Measurements from ENCODE around the gene CLPSL2. TPM values are rescaled to one million over a fixed set of nuclear protein-coding genes. Genes with fewer than 3 reads are reported as not detected.

The CLPSL2 gene
- total and polyA plus RNA-seq, 10 of the 15 experiments (the other 5 are each of a cell fraction or from before 2014, with no cell fraction given), result 0.32 to 1.3 TPM; not detected in 8

- FAIRE-seq, result no peak
Measured at GRCh38 chr6:35797837-35798526, 21.6 kb downstream of the CLPSL2 start.

GRCh38 chr6:35798706-35799105, 22.3 kb downstream of the CLPSL2 start:
- no peak for FAIRE-seq
- no peaks in the 10 kb centered on the region for H3K79me2 ChIP-seq (ENCODE audit: control insufficient read depth, insufficient read depth, low read length)
- CTCF ChIA-PET, result no interaction called here
- SMC1A ChIA-PET (ENCODE audit: uncharacterized antibody, unreplicated experiment), result no interaction called here
- no peaks in the 10 kb centered on the region for H3K36me3 ChIP-seq (ENCODE audit: control insufficient read depth in 2 of 2, insufficient read depth in 2 of 2, low read length in 1 of 2)
- in situ Hi-C loops (cut with MboI) (no loop called here), intact Hi-C loops (cut with micrococcal nuclease; ENCODE audit: unreplicated experiment) (loop anchor here (1.0 kb wide), 1 partner anchor 11 kb away; no protein-coding TSS in a partner anchor)
- H3K4me2 ChIP-seq (ENCODE audit: control insufficient read depth, insufficient read depth), result no peak overlapping the region
- BruUV-seq (replicated peaks), result no TSS peak
- H3K27ac ChIP-seq (ENCODE audit: control insufficient read depth, insufficient read depth), result no peak overlapping the region
- H3K9ac ChIP-seq (ENCODE audit: control insufficient read depth, insufficient read depth, low read length), result no peak overlapping the region
- RAD21 ChIA-PET (ENCODE audit: unreplicated experiment), result interaction anchor here (1.6 kb wide), 1 partner anchor 12 kb away, joined by 6 read pairs; no protein-coding TSS in a partner anchor
- H3K27me3 ChIP-seq (replicated peaks in 1 of 2; ENCODE audit: control insufficient read depth in 2 of 2, insufficient read depth in 2 of 2, low read length in 1 of 2), result 0 out of 4 replicates have a peak, but pooled peaks cover 0 to 1% of the 10 kb centered on the region in 2 experiments
- TF ChIP-seq RUNX3 (IDR thresholded peaks at IDR 0.05; ENCODE audit: low read length) (no peak), PBX3 (IDR thresholded peaks at IDR 0.05; ENCODE audit: insufficient replicate concordance, low read depth, low read length) (no peak), SIN3A (IDR thresholded peaks at IDR 0.05; ENCODE audit: low read depth, low read length) (no peak), RELB (IDR thresholded peaks at IDR 0.05; ENCODE audit: low read depth) (no peak), PKNOX1 (IDR thresholded peaks at IDR 0.05) (no peak), ZZZ3 (IDR thresholded peaks at IDR 0.05; ENCODE audit: control insufficient read depth, insufficient read length, low read depth) (no peak), IKZF1 (conservative IDR thresholded peaks at IDR 0.05) (no peak), TCF12 (IDR thresholded peaks at IDR 0.05; ENCODE audit: low read depth, low read length) (no peak), SMAD5 (IDR thresholded peaks at IDR 0.05; ENCODE audit: low read depth) (no peak)
- no peaks in the 10 kb centered on the region for H3K9me3 ChIP-seq (replicated peaks; ENCODE audit: control insufficient read depth, insufficient read depth, low read length)
- POLR2A ChIA-PET, result no interaction called here
- WGBS (ENCODE audit: insufficient coverage, insufficient replicate concordance, low lambda C conversion rate, missing lambda C conversion rate), result 22% methylated on average over 5 of the region's 5 CpGs
- no peaks in the 10 kb centered on the region for H3K4me1 ChIP-seq (ENCODE audit: control insufficient read depth, insufficient read depth, low read length)
- no peak for DNase-seq (ENCODE audit: low read depth, low spot score)
- H3K4me3 ChIP-seq, result no peak overlapping the region
- H4K20me1 ChIP-seq (ENCODE audit: control insufficient read depth, insufficient read depth), result no peaks in the 10 kb centered on the region
- no peak for ATAC-seq
- H2AFZ ChIP-seq (ENCODE audit: control insufficient read depth, low read depth, low read length), result no peak overlapping the region

More at GRCh38 chr6:35797837-35798526, 21.6 kb downstream of the CLPSL2 start:
- H3K9ac ChIP-seq (ENCODE audit: control insufficient read depth, insufficient read depth, low read length), result no peak overlapping the region
- ATAC-seq (no peak), DNase-seq (ENCODE audit: low read depth, low spot score) (no peak)
- no peak overlapping the region for H3K27ac ChIP-seq (ENCODE audit: control insufficient read depth, insufficient read depth)
- no peaks in the 10 kb centered on the region for H4K20me1 ChIP-seq (ENCODE audit: control insufficient read depth, insufficient read depth)
- TF ChIP-seq ATF7 (IDR thresholded peaks at IDR 0.05; ENCODE audit: low read depth), result no peak
- H3K27me3 ChIP-seq (replicated peaks in 1 of 2; ENCODE audit: control insufficient read depth in 2 of 2, insufficient read depth in 2 of 2, low read length in 1 of 2), result 0 out of 4 replicates have a peak, but pooled peaks cover 0 to 1% of the 10 kb centered on the region in 2 experiments
- CTCF ChIA-PET, result interaction anchor here (0.5 kb wide), 1 partner anchor 11 kb away, joined by 4 read pairs; no protein-coding TSS in a partner anchor
- H3K36me3 ChIP-seq (ENCODE audit: control insufficient read depth in 2 of 2, insufficient read depth in 2 of 2, low read length in 1 of 2), result no peaks in the 10 kb centered on the region
- no peaks in the 10 kb centered on the region for H3K79me2 ChIP-seq (ENCODE audit: control insufficient read depth, insufficient read depth, low read length)
- SMC1A ChIA-PET (ENCODE audit: uncharacterized antibody, unreplicated experiment), result interaction anchor here (0.5 kb wide), 1 partner anchor 42 kb away, joined by 3 read pairs; no protein-coding TSS in a partner anchor
- no peak overlapping the region for H2AFZ ChIP-seq (ENCODE audit: control insufficient read depth, low read depth, low read length)
- intact Hi-C loops (cut with micrococcal nuclease; ENCODE audit: unreplicated experiment) (loop anchor here (1.0 kb wide), 1 partner anchor 11 kb away; no protein-coding TSS in a partner anchor), in situ Hi-C loops (cut with MboI) (no loop called here)
- POLR2A ChIA-PET, result no interaction called here
- H3K4me3 ChIP-seq, result no peak overlapping the region
- BruUV-seq (replicated peaks), result no TSS peak
- 63% methylated on average over 8 of the region's 8 CpGs for WGBS (ENCODE audit: insufficient coverage, insufficient replicate concordance, low lambda C conversion rate, missing lambda C conversion rate)
- no peak overlapping the region for H3K4me2 ChIP-seq (ENCODE audit: control insufficient read depth, insufficient read depth)
- RAD21 ChIA-PET (ENCODE audit: unreplicated experiment), result interaction anchor here (1.6 kb wide), 1 partner anchor 11 kb away, joined by 6 read pairs; no protein-coding TSS in a partner anchor
- H3K4me1 ChIP-seq (ENCODE audit: control insufficient read depth, insufficient read depth, low read length), result no peaks in the 10 kb centered on the region
- H3K9me3 ChIP-seq (replicated peaks; ENCODE audit: control insufficient read depth, insufficient read depth, low read length), result no peaks in the 10 kb centered on the region
